A549 treated with Mapracorat at 1 μM for 4 hours (cell line): ENCODE measurements around the gene ARHGAP6. TPM values are rescaled to one million over a fixed set of nuclear protein-coding genes. Genes with fewer than 3 reads are reported as not detected.

Source experiments
- total RNA-seq: library from RNA; stranded (reverse); fragments of 200-300 nt; extraction: Qiagen RNA extraction; gene quantifications from 5 replicates; pipeline ENCODE4 v1.2.3, GENCODE V29; 2022

The ARHGAP6 gene, protein sequence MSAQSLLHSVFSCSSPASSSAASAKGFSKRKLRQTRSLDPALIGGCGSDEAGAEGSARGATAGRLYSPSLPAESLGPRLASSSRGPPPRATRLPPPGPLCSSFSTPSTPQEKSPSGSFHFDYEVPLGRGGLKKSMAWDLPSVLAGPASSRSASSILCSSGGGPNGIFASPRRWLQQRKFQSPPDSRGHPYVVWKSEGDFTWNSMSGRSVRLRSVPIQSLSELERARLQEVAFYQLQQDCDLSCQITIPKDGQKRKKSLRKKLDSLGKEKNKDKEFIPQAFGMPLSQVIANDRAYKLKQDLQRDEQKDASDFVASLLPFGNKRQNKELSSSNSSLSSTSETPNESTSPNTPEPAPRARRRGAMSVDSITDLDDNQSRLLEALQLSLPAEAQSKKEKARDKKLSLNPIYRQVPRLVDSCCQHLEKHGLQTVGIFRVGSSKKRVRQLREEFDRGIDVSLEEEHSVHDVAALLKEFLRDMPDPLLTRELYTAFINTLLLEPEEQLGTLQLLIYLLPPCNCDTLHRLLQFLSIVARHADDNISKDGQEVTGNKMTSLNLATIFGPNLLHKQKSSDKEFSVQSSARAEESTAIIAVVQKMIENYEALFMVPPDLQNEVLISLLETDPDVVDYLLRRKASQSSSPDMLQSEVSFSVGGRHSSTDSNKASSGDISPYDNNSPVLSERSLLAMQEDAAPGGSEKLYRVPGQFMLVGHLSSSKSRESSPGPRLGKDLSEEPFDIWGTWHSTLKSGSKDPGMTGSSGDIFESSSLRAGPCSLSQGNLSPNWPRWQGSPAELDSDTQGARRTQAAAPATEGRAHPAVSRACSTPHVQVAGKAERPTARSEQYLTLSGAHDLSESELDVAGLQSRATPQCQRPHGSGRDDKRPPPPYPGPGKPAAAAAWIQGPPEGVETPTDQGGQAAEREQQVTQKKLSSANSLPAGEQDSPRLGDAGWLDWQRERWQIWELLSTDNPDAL (N-terminal part only)
- 0.05 to 0.09 TPM in 2 of 5 replicates, not detected in the others for total RNA-seq

DNA sequence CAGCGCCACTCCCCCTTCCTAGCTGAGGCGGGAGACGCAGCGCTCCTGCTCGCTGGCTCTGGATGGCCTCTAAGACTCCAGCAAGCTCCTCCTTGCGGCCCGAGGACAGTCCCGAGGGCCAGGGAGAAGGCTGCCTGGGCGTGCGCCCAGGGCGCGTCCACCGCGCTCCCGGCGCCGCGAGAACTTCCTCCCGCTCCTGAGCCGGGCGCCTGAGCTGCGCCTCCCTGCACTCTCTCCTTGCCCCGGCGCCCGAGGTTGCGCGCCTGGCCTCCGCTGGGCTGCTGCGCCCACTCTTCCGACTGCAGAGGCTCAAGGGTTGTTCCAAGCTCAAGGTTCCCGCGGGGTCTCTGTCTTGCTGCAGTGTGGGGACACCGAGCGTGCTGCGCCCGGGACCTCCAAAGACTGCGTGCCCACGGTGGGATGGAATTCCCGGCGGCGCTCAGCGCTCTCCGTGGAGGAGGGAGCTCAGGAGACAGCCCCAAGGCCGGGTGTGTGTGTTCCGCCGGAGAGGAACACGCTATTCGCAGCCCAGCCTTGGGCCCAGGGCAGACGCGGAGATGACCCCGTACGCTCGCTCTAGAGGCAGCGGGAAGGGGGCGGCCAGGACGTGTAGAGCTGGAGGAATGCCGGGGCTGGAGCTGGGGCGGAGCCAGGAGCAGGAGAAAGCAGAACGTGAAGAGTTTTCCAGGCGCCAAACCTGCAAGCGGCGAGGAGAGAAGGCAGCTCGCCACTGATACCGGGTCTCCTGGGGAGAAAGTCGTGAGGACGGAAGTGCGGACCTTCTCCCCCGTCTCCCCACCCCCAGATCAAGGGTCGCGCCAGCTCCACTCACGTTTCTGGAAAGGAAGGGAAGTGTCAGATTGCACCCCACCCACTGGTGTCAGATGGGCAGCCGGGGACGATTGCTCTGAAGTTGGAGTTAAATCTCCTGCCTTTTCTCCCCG lies at the start of gene ARHGAP6:
TSS of gene ARHGAP6 (minus strand) at position 753 of the 944 bp plus-strand sequence. CDS start 1,092 bp downstream, outside the sequence.

DNA sequence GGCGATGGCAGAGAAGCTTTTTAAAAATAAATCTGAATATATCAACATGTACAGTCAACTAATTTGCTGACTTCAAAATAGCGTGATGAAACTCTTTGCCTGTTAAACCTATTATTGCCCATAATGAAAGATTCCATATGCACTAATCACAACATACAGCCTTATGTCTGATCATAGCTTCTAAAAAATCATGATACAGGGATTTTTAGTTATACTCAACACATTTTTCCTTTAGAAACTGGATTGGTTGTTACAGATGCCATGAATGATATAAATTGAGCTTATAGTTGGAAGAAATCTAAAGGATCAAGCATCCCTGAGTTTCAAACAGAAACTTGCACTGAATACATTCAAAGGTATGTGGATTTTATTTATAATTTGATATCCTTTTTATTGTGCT lies 372.6 kb downstream of the ARHGAP6 start, which contains the start of gene AMELX:
TSS of gene AMELX (plus strand) at position 301 of the 400 bp plus-strand sequence. CDS start 1,376 bp downstream, outside the sequence.

DNA sequence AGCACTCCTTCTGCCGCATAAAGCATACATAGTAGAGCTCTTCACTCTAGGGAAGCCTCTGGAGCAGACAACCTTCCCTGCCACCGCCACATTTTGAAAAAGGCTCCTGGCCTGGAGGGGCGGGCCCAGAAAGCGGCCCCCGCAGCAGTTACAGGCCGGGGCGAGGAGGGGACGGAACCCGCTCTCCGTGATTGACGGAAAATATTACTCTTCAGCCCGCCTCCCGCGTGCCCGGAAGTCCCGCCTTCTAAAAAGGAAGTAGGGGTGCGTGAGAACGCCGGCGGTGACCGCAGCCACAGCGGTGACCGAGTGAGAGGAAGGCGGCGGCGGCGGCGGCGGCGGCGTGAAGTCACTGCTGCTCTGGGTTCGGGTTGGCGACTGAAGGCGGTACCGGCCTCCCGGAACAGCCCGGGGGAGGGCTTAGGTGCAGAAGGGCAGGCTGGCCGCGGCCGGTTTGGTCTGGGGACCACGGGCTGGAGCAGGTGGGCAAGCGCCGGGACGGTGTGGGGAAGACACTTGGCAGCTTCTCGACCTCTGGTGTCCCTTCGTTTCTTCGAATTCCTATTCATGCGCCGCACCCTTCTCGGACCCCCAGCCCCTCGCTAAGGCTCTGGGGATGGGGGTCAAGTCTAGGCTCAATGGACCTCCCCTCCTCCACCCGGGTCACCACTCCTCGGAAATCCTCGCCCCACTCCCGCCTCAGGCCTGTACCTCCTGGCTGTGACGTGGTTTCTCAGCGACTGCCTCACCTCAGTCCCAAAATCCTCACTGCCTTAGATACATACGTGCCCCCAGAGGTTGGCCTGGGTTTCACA lies 554.5 kb downstream of the ARHGAP6 start, which contains the start of gene HCCS:
TSS of gene HCCS (plus strand) at position 296 of the 815 bp plus-strand sequence. CDS start 729 bp downstream, outside the sequence.

Other genes starting within 250 kb of the ARHGAP6 start
- gene MSL3, start 92.3 kb upstream of the ARHGAP6 start, total RNA-seq: 19.4 to 23.9 TPM (median 22.7 TPM) in 5 replicates